ENCODE measurements around the gene ABHD8. TPM values are rescaled to one million over a fixed set of nuclear protein-coding genes. Genes with fewer than 3 reads are reported as not detected.

ABHD8 gene
- total RNA-seq, 1 donor from 2014 or later: 8.9 TPM

- TF ChIP-seq, protein P1, sequence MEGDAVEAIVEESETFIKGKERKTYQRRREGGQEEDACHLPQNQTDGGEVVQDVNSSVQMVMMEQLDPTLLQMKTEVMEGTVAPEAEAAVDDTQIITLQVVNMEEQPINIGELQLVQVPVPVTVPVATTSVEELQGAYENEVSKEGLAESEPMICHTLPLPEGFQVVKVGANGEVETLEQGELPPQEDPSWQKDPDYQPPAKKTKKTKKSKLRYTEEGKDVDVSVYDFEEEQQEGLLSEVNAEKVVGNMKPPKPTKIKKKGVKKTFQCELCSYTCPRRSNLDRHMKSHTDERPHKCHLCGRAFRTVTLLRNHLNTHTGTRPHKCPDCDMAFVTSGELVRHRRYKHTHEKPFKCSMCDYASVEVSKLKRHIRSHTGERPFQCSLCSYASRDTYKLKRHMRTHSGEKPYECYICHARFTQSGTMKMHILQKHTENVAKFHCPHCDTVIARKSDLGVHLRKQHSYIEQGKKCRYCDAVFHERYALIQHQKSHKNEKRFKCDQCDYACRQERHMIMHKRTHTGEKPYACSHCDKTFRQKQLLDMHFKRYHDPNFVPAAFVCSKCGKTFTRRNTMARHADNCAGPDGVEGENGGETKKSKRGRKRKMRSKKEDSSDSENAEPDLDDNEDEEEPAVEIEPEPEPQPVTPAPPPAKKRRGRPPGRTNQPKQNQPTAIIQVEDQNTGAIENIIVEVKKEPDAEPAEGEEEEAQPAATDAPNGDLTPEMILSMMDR (IDR thresholded peaks at IDR 0.05; ENCODE audit: unreplicated experiment): no peak
- Mint-ChIP-seq H3K4me3 (ENCODE audit: unreplicated experiment) (peak overlapping the region; percentile 40), H3K27ac (ENCODE audit: unreplicated experiment) (peak overlapping the region; percentile 72), H3K9me3 (ENCODE audit: unreplicated experiment) (no peaks in the 10 kb centered on the region), H3K27me3 (ENCODE audit: unreplicated experiment) (peaks cover 27% of the 10 kb centered on the region), H3K36me3 (ENCODE audit: low read depth, unreplicated experiment) (peaks cover 11% of the 10 kb centered on the region), H3K4me1 (ENCODE audit: unreplicated experiment) (peaks cover 28% of the 10 kb centered on the region)
- DNase-seq (ENCODE audit: low spot score): no peak
Measured at GRCh38 chr19:17347877-17348276, 44.7 kb upstream of the ABHD8 start.

GRCh38 chr19:17347361-17347760 lies 44.1 kb upstream of the ABHD8 start:
- Mint-ChIP-seq H3K4me3 (ENCODE audit: unreplicated experiment) (peak overlapping the region; percentile 40), H3K36me3 (ENCODE audit: low read depth, unreplicated experiment) (peaks cover 7% of the 10 kb centered on the region), H3K9me3 (ENCODE audit: unreplicated experiment) (no peaks in the 10 kb centered on the region), H3K27ac (ENCODE audit: unreplicated experiment) (peak overlapping the region; percentile 36), H3K4me1 (ENCODE audit: unreplicated experiment) (peaks cover 23% of the 10 kb centered on the region), H3K27me3 (ENCODE audit: unreplicated experiment) (peaks cover 23% of the 10 kb centered on the region)
- no peak for DNase-seq (ENCODE audit: low spot score)
- TF ChIP-seq, protein P1 (IDR thresholded peaks at IDR 0.05; ENCODE audit: unreplicated experiment): no peak

DNA sequence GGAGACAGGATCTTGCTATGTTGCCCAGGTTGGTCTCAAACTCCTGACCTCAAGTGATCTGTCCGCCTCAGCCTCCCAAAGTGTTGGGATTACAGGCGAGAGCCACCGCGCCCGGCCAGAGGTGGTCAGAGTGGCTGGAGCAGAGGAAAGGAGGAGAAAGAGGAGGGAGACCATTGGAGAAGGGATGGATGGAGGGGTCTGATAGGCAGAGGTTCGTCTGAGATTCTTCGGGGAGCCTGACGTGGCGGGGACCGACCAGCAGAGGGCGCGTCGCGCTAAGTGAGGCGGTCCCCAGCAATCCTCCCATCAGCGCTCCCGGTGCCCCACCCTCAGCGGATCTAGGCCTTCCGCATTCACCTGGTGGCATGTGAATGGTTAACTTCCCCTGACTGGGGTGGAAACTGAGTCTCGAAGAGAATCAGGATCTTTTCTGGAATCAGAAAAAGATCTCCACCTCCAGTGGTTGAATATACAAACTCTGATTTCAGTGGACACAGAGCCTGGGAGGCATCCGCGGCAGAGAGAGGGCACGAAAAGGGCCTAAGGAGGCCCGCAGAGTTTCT lies 43.0 kb upstream of the ABHD8 start:
- peak overlapping the region; percentile 72 for H3K27ac Mint-ChIP-seq (ENCODE audit: unreplicated experiment)

DNA sequence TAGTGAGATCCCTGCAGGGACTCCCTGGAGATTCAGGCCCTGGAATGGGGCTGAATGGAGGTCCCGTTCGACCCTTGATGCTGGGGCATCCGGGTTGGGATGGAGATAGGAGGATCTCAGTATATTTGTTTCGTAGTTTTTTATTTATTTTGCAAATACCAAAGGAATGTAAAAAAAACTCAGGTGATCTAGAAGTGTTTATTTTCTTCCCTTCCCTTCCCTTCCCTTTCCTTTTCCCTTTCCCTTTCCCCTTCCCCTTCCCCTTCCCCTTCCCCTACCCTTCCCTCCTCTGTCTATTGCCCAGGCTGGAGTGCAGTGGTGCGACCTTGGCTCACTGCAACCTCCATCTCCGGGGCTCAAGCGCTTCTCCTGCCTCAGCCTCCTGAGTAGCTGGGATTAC lies 38.6 kb upstream of the ABHD8 start:
- H3K4me1 Mint-ChIP-seq (ENCODE audit: unreplicated experiment): peaks cover 2% of the 10 kb centered on the region
- TF ChIP-seq, protein P1 (IDR thresholded peaks at IDR 0.05; ENCODE audit: unreplicated experiment): no peak
- peaks cover 3% of the 10 kb centered on the region for H3K36me3 Mint-ChIP-seq (ENCODE audit: low read depth, unreplicated experiment)
- H3K9me3 Mint-ChIP-seq (ENCODE audit: unreplicated experiment): no peaks in the 10 kb centered on the region
- no peak for DNase-seq (ENCODE audit: low spot score)
- H3K27ac Mint-ChIP-seq (ENCODE audit: unreplicated experiment): peak overlapping the region; percentile 42
- H3K4me3 Mint-ChIP-seq (ENCODE audit: unreplicated experiment): no peak overlapping the region
- H3K27me3 Mint-ChIP-seq (ENCODE audit: unreplicated experiment): peaks cover 17% of the 10 kb centered on the region

More for the DNA sequence above, 43.0 kb upstream of the ABHD8 start:
- peaks cover 17% of the 10 kb centered on the region for H3K4me1 Mint-ChIP-seq (ENCODE audit: unreplicated experiment)
- TF ChIP-seq, protein P1 (IDR thresholded peaks at IDR 0.05; ENCODE audit: unreplicated experiment): peak; percentile 94
- H3K36me3 Mint-ChIP-seq (ENCODE audit: low read depth, unreplicated experiment): peaks cover 3% of the 10 kb centered on the region
- peaks cover 21% of the 10 kb centered on the region for H3K27me3 Mint-ChIP-seq (ENCODE audit: unreplicated experiment)
- peak; percentile 87 for DNase-seq (ENCODE audit: low spot score)
- H3K4me3 Mint-ChIP-seq (ENCODE audit: unreplicated experiment): no peak overlapping the region
- no peaks in the 10 kb centered on the region for H3K9me3 Mint-ChIP-seq (ENCODE audit: unreplicated experiment)

DNA sequence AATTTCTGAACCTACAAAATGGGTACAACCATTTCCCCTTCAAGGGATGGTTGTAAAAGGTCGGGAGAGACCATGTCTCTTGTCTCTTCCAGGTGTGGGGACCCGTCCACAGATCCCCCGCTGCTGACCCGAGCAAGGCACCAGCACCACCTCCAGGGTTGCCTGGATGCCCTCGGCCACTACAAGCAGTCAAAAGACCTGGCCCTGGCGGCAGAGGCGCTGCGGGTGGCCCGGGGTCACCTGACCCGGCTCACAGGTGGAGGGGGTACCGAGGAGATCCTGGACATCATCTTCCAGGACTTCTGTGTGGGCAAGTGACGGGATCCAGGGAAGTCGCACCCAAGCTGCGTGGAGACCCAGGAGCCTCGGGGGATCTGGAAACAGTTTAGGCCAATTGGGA lies 38.2 kb upstream of the ABHD8 start:
- peaks cover 17% of the 10 kb centered on the region for H3K27me3 Mint-ChIP-seq (ENCODE audit: unreplicated experiment)
- H3K4me1 Mint-ChIP-seq (ENCODE audit: unreplicated experiment): peaks cover 2% of the 10 kb centered on the region
- H3K27ac Mint-ChIP-seq (ENCODE audit: unreplicated experiment): peak overlapping the region; percentile 42
- H3K4me3 Mint-ChIP-seq (ENCODE audit: unreplicated experiment): no peak overlapping the region
- TF ChIP-seq, protein P1 (IDR thresholded peaks at IDR 0.05; ENCODE audit: unreplicated experiment): no peak
- no peaks in the 10 kb centered on the region for H3K9me3 Mint-ChIP-seq (ENCODE audit: unreplicated experiment)
- no peak for DNase-seq (ENCODE audit: low spot score)
- peaks cover 3% of the 10 kb centered on the region for H3K36me3 Mint-ChIP-seq (ENCODE audit: low read depth, unreplicated experiment)
